Dermis blood vessel endothelial cell (primary cell): ENCODE data around the gene BPTF. TPM values are rescaled to one million over a fixed set of nuclear protein-coding genes. Genes with fewer than 3 reads are reported as not detected.
"Not testable (repeated sequence)": the region's sequence is repeated elsewhere in the genome, so short reads cannot be mapped to it uniquely, and the experiment has no call there.

Experiments
- DNase-seq: peaks from one replicate; pipeline ENCODE4 v3.0.0; 2010
- total RNA-seq: library from RNA; depleted of rRNA; stranded (reverse); fragments of >200 nt; gene quantifications from 2 replicates; pipeline ENCODE4 v1.2.3, GENCODE V29; 2014

Gene BPTF
- total RNA-seq, 1 donor from 2014 or later: 48.3 TPM

GRCh38 chr17:67980456-67980855 is 155.2 kb downstream of the BPTF start:
- no peak for DNase-seq

DNA sequence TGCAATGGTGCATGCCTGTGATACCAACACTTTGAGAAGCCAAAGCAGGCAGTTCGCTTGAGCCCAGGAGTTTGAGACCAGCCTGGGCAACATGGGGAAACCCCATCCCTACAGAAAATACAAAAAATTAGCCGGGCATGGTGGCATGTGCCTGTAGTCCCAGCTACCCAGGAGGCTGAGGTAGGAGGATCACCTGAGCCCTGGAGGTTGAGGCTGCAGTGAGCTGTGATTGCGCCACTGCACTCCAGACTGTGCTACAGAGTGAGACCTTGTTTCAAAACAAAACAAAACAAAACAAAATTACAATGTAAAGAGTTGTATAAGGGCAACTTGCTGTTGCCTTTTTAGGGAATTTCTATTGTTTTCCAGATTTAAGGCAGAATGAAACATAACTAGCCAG is 155.6 kb downstream of the BPTF start:
- DNase-seq: not testable (repeated sequence)

DNA sequence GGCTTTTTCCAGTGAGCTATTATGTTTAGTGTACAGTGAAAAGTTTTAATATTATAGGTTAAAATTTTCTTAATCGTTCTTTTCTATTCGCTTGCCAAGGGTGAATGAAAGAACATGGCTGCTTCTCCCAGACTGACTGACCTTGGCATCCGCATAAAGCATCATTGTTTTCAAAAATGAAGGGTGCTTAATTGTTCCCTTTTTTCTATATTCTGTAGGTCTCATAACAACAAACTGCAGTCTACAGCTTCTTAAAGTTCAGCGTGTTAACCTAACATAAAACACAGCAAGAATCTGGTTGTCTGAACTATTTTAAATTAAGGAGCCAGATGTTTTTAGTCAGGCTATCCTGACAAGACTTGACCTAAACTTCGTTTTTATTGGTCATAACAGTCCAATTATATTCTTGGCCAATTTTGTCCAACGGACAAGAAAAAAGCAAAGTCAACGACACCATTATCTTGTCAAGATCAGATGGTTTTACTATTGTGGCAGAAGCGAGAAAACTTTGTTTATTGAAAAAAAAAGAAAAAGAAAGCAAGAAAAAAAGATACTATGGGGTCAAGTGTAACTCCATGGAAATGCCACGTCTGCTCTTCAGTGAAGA is 156.8 kb downstream of the BPTF start:
- DNase-seq: no peak

- DNase-seq: no peak
These were observed 157.5 kb downstream of the BPTF start for GRCh38 chr17:67982686-67983382.

- no peak for DNase-seq
These were observed 158.0 kb downstream of the BPTF start for GRCh38 chr17:67983383-67983688.

DNA sequence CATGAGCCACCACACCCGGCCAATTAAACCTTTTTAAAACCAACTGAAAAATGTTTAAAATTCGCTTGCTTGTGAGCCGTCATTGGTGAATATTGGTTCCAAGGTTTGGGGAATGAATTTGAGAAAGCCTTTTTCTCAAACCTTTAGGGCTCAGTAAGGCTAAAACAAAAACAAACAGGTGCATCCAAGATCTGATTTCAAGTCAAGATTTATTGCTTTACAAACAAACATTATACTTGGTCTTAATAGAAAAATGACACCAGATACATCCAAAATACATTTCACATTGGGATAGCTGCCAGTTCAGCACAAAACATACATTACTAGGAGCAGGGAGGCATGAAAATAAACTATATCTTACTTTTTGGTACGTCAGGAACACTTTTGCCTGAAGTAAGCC is 165.6 kb downstream of the BPTF start:
- no peak for DNase-seq

DNA sequence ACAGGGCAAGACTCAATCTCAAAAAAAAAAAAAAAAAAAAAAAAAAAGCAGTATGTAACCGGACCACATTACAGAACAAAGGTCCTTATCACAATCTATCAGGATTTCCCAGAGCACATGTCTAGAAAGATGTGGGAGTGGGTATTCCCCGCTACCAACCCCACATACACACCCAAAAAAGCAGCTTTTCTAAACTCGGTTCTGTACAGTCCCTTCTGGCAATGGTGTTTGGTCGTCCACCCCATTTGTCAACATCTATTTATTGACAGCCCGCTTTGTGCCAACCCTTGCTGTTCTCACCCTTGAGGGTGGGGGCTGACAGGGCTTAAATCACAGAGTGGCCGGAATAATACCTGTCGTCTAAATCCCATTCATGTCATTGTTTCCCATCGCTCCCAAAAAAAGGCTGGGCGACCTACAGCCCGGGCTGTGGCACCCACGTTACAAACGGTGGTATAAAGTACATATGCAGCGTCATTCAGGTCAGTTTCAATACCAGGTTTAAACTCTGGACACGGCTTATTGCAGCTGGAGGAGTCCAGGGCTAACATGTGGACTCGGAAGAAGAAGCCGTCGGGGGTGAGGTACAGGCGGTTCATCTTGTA is 167.3 kb downstream of the BPTF start:
- DNase-seq: peak; percentile 25

DNA sequence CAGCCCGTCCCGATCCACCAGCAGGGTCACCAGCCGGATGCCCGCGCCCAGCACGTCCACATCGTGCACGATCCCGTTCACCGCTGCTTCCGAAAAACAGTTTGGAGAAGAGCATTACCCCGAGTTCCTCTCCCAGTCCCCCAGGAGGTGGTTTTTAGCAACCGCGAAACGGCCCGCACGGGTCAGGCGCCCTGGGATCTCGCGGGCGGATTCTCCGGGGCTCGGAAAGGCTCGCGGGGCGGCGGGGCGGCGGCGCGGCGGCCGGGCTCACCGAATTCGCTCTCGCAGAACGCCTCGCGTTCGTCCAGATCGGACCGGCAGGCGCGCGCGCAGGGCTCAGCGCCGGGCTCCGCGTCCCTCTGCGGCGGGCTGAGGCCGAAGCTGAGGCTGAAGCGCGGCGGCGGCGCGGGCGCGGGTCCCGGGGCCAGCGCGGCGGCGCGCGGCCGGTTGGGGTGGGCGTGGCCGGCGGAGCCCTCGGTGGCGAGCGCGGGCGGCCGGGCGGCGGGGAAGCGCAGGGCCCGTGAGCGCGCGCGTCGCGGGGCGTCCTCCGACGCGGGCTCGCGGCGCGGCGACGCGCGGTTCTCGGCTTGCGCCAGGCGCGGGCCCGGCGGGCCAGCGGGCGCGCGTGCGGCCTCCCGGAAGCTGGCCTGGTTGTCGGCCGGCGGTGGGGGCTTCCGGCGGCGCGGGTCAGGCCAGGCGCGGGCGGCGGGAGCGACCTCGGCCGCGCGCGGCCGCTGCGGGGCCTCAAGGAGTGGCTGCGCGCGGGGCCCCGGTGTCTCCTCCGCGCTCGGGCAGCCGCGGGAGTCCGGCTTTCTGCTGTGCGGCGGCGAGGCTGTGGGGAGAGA is 168.1 kb downstream of the BPTF start:
- peak; percentile 90 for DNase-seq

- DNase-seq: peak; percentile 47
These were observed 168.7 kb downstream of the BPTF start for GRCh38 chr17:67993998-67994361.

GRCh38 chr17:67994817-67995569 is 169.7 kb downstream of the BPTF start:
- peak; percentile 95 for DNase-seq

- no peak for DNase-seq
These were observed 170.4 kb downstream of the BPTF start for GRCh38 chr17:67995570-67996263.

DNA sequence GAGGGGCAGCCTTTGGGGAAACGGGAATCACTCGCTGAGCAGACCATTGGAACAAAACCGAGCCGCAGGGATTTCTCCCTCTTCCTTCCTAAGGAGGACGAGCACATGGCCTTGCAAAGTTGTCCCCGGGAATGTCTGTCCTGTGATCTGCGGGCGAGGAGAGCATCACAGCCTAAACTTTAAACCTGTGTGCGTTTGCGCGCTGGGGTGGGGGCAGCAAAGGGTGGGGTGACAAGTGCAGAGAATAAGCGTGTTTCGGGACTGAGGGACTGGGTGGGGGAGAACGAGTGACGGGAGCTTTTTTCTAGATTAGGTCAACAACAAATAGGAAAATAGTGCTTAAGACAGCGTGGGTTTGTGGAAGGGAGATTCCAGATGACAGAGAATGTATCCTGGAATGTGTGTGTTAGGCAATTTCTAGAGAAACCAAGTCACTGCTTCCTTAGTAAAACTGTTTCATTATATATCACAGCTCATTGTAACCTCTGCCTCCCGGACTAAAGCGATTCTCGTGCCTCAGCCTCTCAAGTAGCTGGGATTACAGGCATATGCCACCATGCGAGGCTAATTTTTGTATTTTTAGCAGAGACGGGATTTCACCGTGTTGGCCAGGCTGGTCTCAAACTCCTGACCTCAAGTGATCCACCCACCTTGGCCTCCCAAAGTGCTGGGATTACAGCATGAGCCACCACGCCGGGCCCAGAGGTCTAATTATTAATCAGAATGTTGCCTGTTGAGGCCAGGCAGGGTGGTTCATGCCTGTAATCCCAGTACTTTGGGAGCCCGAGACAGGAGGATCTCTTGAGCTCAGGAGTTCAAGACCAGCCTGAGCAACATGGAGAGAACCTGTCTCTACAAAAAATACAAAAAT is 171.2 kb downstream of the BPTF start, which contains the start of gene C17orf58:
TSS of gene C17orf58 (minus strand) at position 169 of the 871 bp plus-strand sequence. CDS start 271 bp downstream, outside the sequence.
- peak; percentile 51 for DNase-seq

- DNase-seq: no peak
These were observed 173.2 kb downstream of the BPTF start for GRCh38 chr17:67998466-67998865.

DNA sequence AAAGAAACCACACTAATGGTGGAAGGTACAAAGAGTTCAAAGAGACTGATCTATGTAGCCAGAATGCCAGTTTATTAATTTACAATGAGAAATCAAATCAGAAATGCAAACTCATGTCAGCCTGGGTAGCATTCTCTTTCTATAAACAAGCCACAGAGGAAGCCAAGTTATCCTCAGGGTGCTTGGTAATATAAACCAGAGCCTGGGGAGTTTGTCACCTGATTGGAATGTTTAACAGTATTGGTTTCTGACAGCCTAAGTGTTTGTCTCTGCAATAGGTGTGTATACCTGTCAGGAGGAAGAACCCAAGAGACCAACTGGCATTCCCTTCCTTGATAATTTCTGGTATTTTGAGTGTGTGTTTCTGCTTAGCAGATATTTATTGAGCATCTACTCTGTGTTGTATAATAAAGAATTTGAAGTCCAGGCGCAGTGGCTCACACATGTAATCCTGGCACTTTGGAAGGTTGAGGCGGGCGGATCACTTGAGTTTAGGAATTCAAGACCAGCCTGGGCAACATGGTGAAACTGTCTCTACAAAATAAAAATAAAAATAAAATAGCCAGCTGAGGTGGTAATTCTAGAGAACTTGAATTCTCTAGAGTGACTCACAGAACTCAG is 174.1 kb downstream of the BPTF start:
- no peak for DNase-seq

DNA sequence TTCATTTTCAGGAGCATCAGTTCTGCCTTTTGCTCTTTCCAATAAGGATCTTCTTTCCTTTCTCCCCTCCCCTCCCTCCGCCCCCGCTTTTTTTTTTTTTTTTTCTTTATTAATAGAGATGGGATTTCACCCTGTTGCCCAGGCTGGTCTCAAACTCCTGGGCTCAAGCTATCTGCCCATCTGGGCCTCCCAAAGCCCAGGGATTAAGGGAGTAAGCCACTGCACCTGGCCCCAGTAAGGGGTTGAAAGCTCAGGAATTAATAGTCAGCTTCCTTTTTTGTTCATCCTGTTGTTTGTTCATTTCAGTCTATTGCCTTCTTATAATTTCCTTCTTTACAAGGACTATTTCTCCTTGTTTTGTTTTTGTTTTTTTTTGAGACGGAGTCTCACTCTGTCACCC is 178.9 kb downstream of the BPTF start:
- no peak for DNase-seq

DNA sequence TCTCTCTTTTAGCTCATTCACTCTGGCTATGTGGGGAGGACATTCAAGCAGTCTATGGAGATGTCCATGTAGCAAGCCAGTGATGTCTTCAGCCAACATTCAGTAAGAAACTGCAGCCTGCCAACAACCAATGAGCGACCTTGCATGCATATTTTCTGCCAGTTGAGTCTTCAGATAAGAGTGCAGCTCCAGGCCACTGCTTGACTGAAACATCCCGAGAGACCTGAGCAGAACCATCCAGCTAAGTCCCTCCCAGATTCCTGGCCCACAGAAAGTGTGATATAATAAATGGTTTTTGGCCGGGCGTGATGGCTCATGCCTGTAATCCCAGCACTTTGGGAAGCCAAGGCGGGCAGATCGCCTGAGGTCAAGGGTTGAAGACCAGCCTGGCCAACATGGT is 181.5 kb downstream of the BPTF start:
- no peak for DNase-seq

- peak; percentile 67 for DNase-seq
These were observed 185.9 kb downstream of the BPTF start for GRCh38 chr17:68011199-68011665.

- no peak for DNase-seq
These were observed 188.1 kb downstream of the BPTF start for GRCh38 chr17:68013385-68013784.

- DNase-seq: no peak
These were observed 189.9 kb downstream of the BPTF start for GRCh38 chr17:68015081-68015723.

DNA sequence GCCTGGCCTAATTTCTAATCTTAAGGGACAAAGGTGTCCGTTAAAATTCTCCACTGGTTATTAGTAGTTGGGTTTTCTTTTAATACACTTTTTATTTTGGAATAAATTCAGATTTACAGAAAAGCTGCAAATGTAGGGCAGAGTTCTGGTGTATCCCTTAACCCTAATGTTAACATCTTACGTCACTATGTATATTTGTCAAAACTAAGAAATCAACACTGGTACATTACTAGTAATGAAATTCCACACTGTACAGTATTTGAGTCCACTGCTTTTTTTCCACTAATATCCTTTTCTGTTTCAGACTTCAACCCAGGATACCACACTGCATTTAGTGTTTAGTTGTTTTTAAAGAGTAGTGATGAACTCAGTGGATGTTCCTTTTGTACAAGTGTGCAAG is 191.5 kb downstream of the BPTF start:
- DNase-seq: no peak
